SK-N-SH (cell line): Measurements from ENCODE around the gene ADAMTS17. TPM values are rescaled to one million over a fixed set of nuclear protein-coding genes. Genes with fewer than 3 reads are reported as not detected.

Source experiments
- CTCF ChIA-PET: fragments of 300-600, 350-600 bp; formaldehyde crosslinking; extraction: SDS; loops from one replicate; lab custom pipeline; 2021; lab: Yijun Ruan, JAX
- POLR2A ChIA-PET: fragments of 350-600 bp; sonication (Branson Sonifier 250); formaldehyde crosslinking; extraction: SDS; loops from one replicate; lab custom pipeline; 2020; ENCODE audit warnings: antibody characterized with exemption, inconsistent platforms; lab: Yijun Ruan, JAX
- DNase-seq: peaks from one replicate; pipeline ENCODE4 v3.0.0; 2012
- H2AFZ ChIP-seq: fragments of 200-600 bp; sonication (generic); 2 replicates; pipeline ENCODE4 v1.8.1; 2016; ENCODE audit warnings: antibody characterized with exemption, mild to moderate bottlenecking, low read depth
- H3F3A ChIP-seq: fragments of 200-600 bp; sonication (generic); replicated peaks from 2 replicates; pipeline ENCODE3; 2016; ENCODE audit warnings: antibody characterized with exemption, mild to moderate bottlenecking; ENCODE audit not compliant: insufficient read depth
- H3K27ac ChIP-seq, 2 experiments: fragments of 200-500 bp in 1 of 2; fragments of 200-600 bp in 1 of 2; sonication (Bioruptor generic) in 1 of 2; sonication (generic), shearing (Covaris generic) in 1 of 2; 2 replicates each; pipeline versions ENCODE4 v1.5.1 to v1.6.1; 2014 to 2016; ENCODE audit warnings: low read depth in 2 of 2, inconsistent platforms in 1 of 2, low read length in 1 of 2, mild to moderate bottlenecking in 1 of 2, mixed read lengths in 1 of 2
- H3K27me3 ChIP-seq: fragments of 200-600 bp; sonication (generic), shearing (Covaris generic); 2 replicates; pipeline ENCODE4 v1.6.1; 2016; ENCODE audit warnings: mixed run types; ENCODE audit not compliant: insufficient read depth
- H3K36me3 ChIP-seq, 2 experiments: fragments of 200-500 bp in 1 of 2; fragments of 200-600 bp in 1 of 2; sonication (Bioruptor generic) in 1 of 2; sonication (generic) in 1 of 2; replicated peaks in 1 of 2; 2 replicates each; pipeline versions ENCODE3 to v1.5.1; 2014 to 2016; ENCODE audit warnings: low read length in 1 of 2, mild to moderate bottlenecking in 1 of 2; ENCODE audit not compliant: insufficient read depth in 2 of 2, control insufficient read depth in 1 of 2
- H3K4me1 ChIP-seq, 2 experiments: fragments of 200-500 bp in 1 of 2; fragments of 200-600 bp in 1 of 2; sonication (Bioruptor generic) in 1 of 2; sonication (generic), shearing (Covaris generic) in 1 of 2; 2 replicates each; pipeline versions ENCODE4 v1.5.1 to v1.6.1; 2014 to 2016; ENCODE audit warnings: low read depth in 1 of 2, low read length in 1 of 2, mixed run types in 1 of 2; ENCODE audit not compliant: insufficient read depth in 2 of 2, control insufficient read depth in 1 of 2
- H3K4me2 ChIP-seq: fragments of 200-600 bp; sonication (generic), shearing (Covaris generic); 2 replicates; pipeline ENCODE4 v1.6.1; 2017; ENCODE audit warnings: mixed run types
- H3K4me3 ChIP-seq, 2 experiments: fragments of 200-500 bp in 1 of 2; fragments of 200-600 bp in 1 of 2; sonication (Bioruptor generic) in 1 of 2; sonication (generic), shearing (Covaris generic) in 1 of 2; 2 replicates each; pipeline versions ENCODE4 v1.5.1 to v1.8.1; 2014 to 2016; ENCODE audit warnings: low read depth in 2 of 2, inconsistent platforms in 1 of 2, low read length in 1 of 2, mild to moderate bottlenecking in 1 of 2, mixed read lengths in 1 of 2, moderate library complexity in 1 of 2
- H3K79me2 ChIP-seq: fragments of 200-600 bp; sonication (generic); 2 replicates; pipeline ENCODE4 v1.8.1; 2017; ENCODE audit warnings: mild to moderate bottlenecking; ENCODE audit not compliant: insufficient read depth
- H3K9ac ChIP-seq: fragments of 200-600 bp; sonication (generic); 2 replicates; pipeline ENCODE4 v1.6.1; 2017; ENCODE audit warnings: mixed run types
- H3K9me2 ChIP-seq: fragments of 200-600 bp; sonication (generic); 2 replicates; pipeline ENCODE4 v1.6.1; 2017; ENCODE audit warnings: mixed run types
- H3K9me3 ChIP-seq: fragments of 200-600 bp; sonication (generic); 2 replicates; pipeline ENCODE4 v1.6.1; 2017; ENCODE audit warnings: mixed run types, mild to moderate bottlenecking, moderate library complexity
- H4K20me1 ChIP-seq: fragments of 200-600 bp; sonication (generic); 2 replicates; pipeline ENCODE4 v1.6.1; 2017; ENCODE audit warnings: mild to moderate bottlenecking, mixed run types; ENCODE audit not compliant: insufficient read depth
- CHD2 ChIP-seq: fragments of 150-350 bp; IDR thresholded peaks from 2 replicates; pipeline ENCODE4 v1.6.1; 2018; ENCODE audit warnings: low read length; ENCODE audit not compliant: partially characterized antibody
- CTCF ChIP-seq: fragments of 200-600 bp; sonication (generic); IDR thresholded peaks from 2 replicates; pipeline ENCODE4 v1.6.1; 2017; ENCODE audit warnings: antibody characterized with exemption, mild to moderate bottlenecking, moderate library complexity
- ELF1 ChIP-seq: IDR thresholded peaks from 2 replicates; pipeline ENCODE4 v1.4.0; 2012
- EP300 ChIP-seq, 2 experiments: IDR thresholded peaks; 2 replicates each; pipeline versions ENCODE4 v1.4.0 to v1.6.1; 2012; ENCODE audit warnings: borderline replicate concordance in 1 of 2, low read depth in 1 of 2, low read length in 1 of 2
- EZH2phosphoT487 ChIP-seq: fragments of 200-600 bp; sonication (generic); IDR thresholded peaks from 2 replicates; pipeline ENCODE4 v1.6.1; 2017; ENCODE audit warnings: low read depth, mixed run types, mild to moderate bottlenecking, antibody characterized with exemption, moderate library complexity, borderline replicate concordance
- FOSL2 ChIP-seq: IDR thresholded peaks from 2 replicates; pipeline ENCODE4 v1.4.0; 2012; ENCODE audit warnings: low read depth, mild to moderate bottlenecking, moderate library complexity, borderline replicate concordance
- FOXJ3 ChIP-seq: sonication (generic); formaldehyde crosslinking; IDR thresholded peaks from 2 replicates; pipeline ENCODE4 v1.5.1; 2020; ENCODE audit warnings: mild to moderate bottlenecking, missing genetic modification reagents
- GABPA ChIP-seq: IDR thresholded peaks from 2 replicates; pipeline ENCODE4 v1.4.0; 2012; ENCODE audit warnings: low read depth, mild to moderate bottlenecking
- GATA2 ChIP-seq: sonication (generic); formaldehyde crosslinking; IDR thresholded peaks from 2 replicates; pipeline ENCODE4 v1.5.0; 2020; ENCODE audit warnings: mild to moderate bottlenecking, missing genetic modification reagents
- MEF2A ChIP-seq: IDR thresholded peaks from 2 replicates; pipeline ENCODE4 v1.4.0; 2012; ENCODE audit warnings: low read depth, borderline replicate concordance
- MXI1 ChIP-seq: IDR thresholded peaks from 2 replicates; pipeline ENCODE4 v1.6.1; 2012; ENCODE audit warnings: mild to moderate bottlenecking, low read depth, low read length, improper control_type of control experiment
- RXRA ChIP-seq: IDR thresholded peaks from 2 replicates; pipeline ENCODE4 v1.4.0; 2012; ENCODE audit warnings: low read depth, mild to moderate bottlenecking, borderline replicate concordance
- SIN3A ChIP-seq: IDR thresholded peaks from 2 replicates; pipeline ENCODE4 v1.6.1; 2012; ENCODE audit warnings: low read depth, mild to moderate bottlenecking, low read length, moderate library complexity, borderline replicate concordance
- SMC3 ChIP-seq: IDR thresholded peaks from 2 replicates; pipeline ENCODE4 v1.6.1; 2012; ENCODE audit warnings: low read depth, low read length, improper control_type of control experiment
- TAF1 ChIP-seq: IDR thresholded peaks from 2 replicates; pipeline ENCODE4 v1.6.1; 2012; ENCODE audit warnings: low read depth, mild to moderate bottlenecking, low read length, moderate library complexity, borderline replicate concordance
- TCF12 ChIP-seq: IDR thresholded peaks from 2 replicates; pipeline ENCODE4 v1.4.0; 2012
- WGBS: methylation state at CpG from one replicate; pipeline ENCODE4 v1.1.6; 2017; ENCODE audit warnings: low lambda C conversion rate; 5-methylcytosine and 5-hydroxymethylcytosine counted together
- polyA plus RNA-seq, 3 experiments: library from polyadenylated mRNA; depleted of rRNA; stranded (reverse); fragments of >200 nt; gene quantifications; 2 replicates each; pipeline ENCODE4 v1.2.3, GENCODE V29; 2012
- TF ChIP-seq, protein P1 (sequence below): IDR thresholded peaks from 2 replicates; pipeline ENCODE4 v1.4.0; 2012; ENCODE audit warnings: low read depth, borderline replicate concordance
- TF ChIP-seq, protein P2 (sequence below): IDR thresholded peaks from 2 replicates; pipeline ENCODE4 v1.4.0; 2012; ENCODE audit warnings: low read depth

ADAMTS17 gene
- polyA plus RNA-seq, 1 of the 3 experiments (the other 2 are of a cell fraction), result not detected

- DNase-seq, result no peak
- H3K27me3 ChIP-seq, result no peaks in the 10 kb centered on the region
- no peak overlapping the region for H3K27ac ChIP-seq
- no peaks in the 10 kb centered on the region for H3K9me3 ChIP-seq
- CTCF ChIA-PET, result interaction anchor here (0.9 kb wide), 1 partner anchor 278 kb away, joined by 3 read pairs; no protein-coding TSS in a partner anchor
- TF ChIP-seq TAF1 (no peak), SMC3 (no peak), SIN3A (no peak), MEF2A (no peak), CHD2 (no peak), EZH2phosphoT487 (no peak)
- no peaks in the 10 kb centered on the region for H4K20me1 ChIP-seq
- H3K79me2 ChIP-seq, result no peaks in the 10 kb centered on the region
- no peak overlapping the region for H2AFZ ChIP-seq
- H3K4me3 ChIP-seq, result no peak overlapping the region
- H3K36me3 ChIP-seq, result no peaks in the 10 kb centered on the region
- no peak overlapping the region for H3K9ac ChIP-seq
- H3F3A ChIP-seq, result no peaks in the 10 kb centered on the region
- no peak overlapping the region for H3K4me2 ChIP-seq
- H3K4me1 ChIP-seq, result peaks cover 0 to 9% of the 10 kb centered on the region in 2 experiments; a peak in 2 of 4 replicates
- POLR2A ChIA-PET, result no interaction called here
- 26% methylated on average over 7 of the region's 7 CpGs for WGBS
- H3K9me2 ChIP-seq, result no peaks in the 10 kb centered on the region
Observed at GRCh38 chr15:100206643-100207042, 135.1 kb downstream of the ADAMTS17 start.

- DNase-seq, result no peak
- ChIA-PET CTCF (interaction anchor here (0.9 kb wide), 1 partner anchor 277 kb away, joined by 3 read pairs; no protein-coding TSS in a partner anchor), POLR2A (no interaction called here)
- Histone ChIP-seq H3K4me1 (peaks cover 0 to 17% of the 10 kb centered on the region in 2 experiments; a peak in 2 of 4 replicates), H4K20me1 (no peaks in the 10 kb centered on the region), H3K9me3 (no peaks in the 10 kb centered on the region), H3F3A (no peaks in the 10 kb centered on the region), H3K27me3 (no peaks in the 10 kb centered on the region), H2AFZ (no peak overlapping the region), H3K4me2 (no peak overlapping the region), H3K36me3 (no peaks in the 10 kb centered on the region), H3K9me2 (no peaks in the 10 kb centered on the region), H3K79me2 (no peaks in the 10 kb centered on the region), H3K9ac (no peak overlapping the region), H3K4me3 (no peak overlapping the region), H3K27ac (no peak overlapping the region)
- WGBS, result 56% methylated on average over 15 of the region's 17 CpGs
- no peak for TF ChIP-seq SMC3
- TF ChIP-seq, protein P1, sequence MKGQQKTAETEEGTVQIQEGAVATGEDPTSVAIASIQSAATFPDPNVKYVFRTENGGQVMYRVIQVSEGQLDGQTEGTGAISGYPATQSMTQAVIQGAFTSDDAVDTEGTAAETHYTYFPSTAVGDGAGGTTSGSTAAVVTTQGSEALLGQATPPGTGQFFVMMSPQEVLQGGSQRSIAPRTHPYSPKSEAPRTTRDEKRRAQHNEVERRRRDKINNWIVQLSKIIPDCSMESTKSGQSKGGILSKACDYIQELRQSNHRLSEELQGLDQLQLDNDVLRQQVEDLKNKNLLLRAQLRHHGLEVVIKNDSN, result no peak
- TF ChIP-seq EZH2phosphoT487, result no peak
- TF ChIP-seq EP300 (IDR thresholded peaks at IDR 0.05; ENCODE audit: borderline replicate concordance in 1 of 2, low read depth in 1 of 2, low read length in 1 of 2), result no peak
- no peak for TF ChIP-seq FOSL2
- no peak for TF ChIP-seq MXI1
- TF ChIP-seq GATA2, result no peak
- TF ChIP-seq FOXJ3 (CRISPR knock-in tag), result no peak
- TF ChIP-seq RXRA, result no peak
- TF ChIP-seq SIN3A, result no peak
- TF ChIP-seq TCF12, result no peak
- no peak for TF ChIP-seq ELF1
- TF ChIP-seq GABPA, result no peak
- TF ChIP-seq, protein P2, sequence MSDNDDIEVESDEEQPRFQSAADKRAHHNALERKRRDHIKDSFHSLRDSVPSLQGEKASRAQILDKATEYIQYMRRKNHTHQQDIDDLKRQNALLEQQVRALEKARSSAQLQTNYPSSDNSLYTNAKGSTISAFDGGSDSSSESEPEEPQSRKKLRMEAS, result no peak
- TF ChIP-seq CTCF, result no peak
Observed at GRCh38 chr15:100205549-100206295, 136.1 kb downstream of the ADAMTS17 start.
